ENCODE data around the gene SCAF8.

GRCh38 chr6:154865291-154865690 lies 132.1 kb downstream of the SCAF8 start:
- TF ChIP-seq CTCF (IDR thresholded peaks at IDR 0.05) (no peak), POLR2A (IDR thresholded peaks at IDR 0.05) (no peak)

Measured in sigmoid colon (tissue), 3 donors.